ENCODE results near the gene CCL8. TPM values are rescaled to one million over a fixed set of nuclear protein-coding genes. Genes with fewer than 3 reads are reported as not detected.
"Not testable (repeated sequence)": the region's sequence is repeated elsewhere in the genome, so short reads cannot be mapped to it uniquely, and the experiment has no call there.

Gene CCL8
- total RNA-seq, 1 donor from 2014 or later: not detected

- DNase-seq (ENCODE audit: missing footprints): no peak
- ATAC-seq: no peak
- intact Hi-C loops (cut with DNase I): loop anchor here (2.0 to 5.0 kb wide), 3 partner anchors 54 to 68 kb away; partner anchors contain the start of gene CCL1
These were observed 10.9 kb upstream of the CCL8 start for GRCh38 chr17:34308371-34308770.

GRCh38 chr17:34311291-34311690 lies 7.9 kb upstream of the CCL8 start:
- no peak for DNase-seq (ENCODE audit: missing footprints)
- intact Hi-C loops (cut with DNase I): no loop called here
- no peak for ATAC-seq

- intact Hi-C loops (cut with DNase I): no loop called here
- DNase-seq (ENCODE audit: missing footprints) (no peak), ATAC-seq (peak; percentile 82)
These were observed 7.2 kb upstream of the CCL8 start for GRCh38 chr17:34312080-34312479.

GRCh38 chr17:34313164-34313563 lies 6.1 kb upstream of the CCL8 start:
- DNase-seq (ENCODE audit: missing footprints) (no peak), ATAC-seq (peak; percentile 69)
- intact Hi-C loops (cut with DNase I): no loop called here

GRCh38 chr17:34314279-34314678 lies 5.0 kb upstream of the CCL8 start:
- ATAC-seq (peak; percentile 72), DNase-seq (ENCODE audit: missing footprints) (no peak)
- intact Hi-C loops (cut with DNase I): no loop called here

- intact Hi-C loops (cut with DNase I): no loop called here
- DNase-seq (ENCODE audit: missing footprints) (no peak), ATAC-seq (no peak)
These were observed 761 bp upstream of the CCL8 start for GRCh38 chr17:34318474-34318873.

GRCh38 chr17:34321964-34322363 lies 2.7 kb downstream of the CCL8 start:
- ATAC-seq (peak; percentile 66), DNase-seq (ENCODE audit: missing footprints) (no peak)
- intact Hi-C loops (cut with DNase I): no loop called here

GRCh38 chr17:34327580-34327979 lies 8.3 kb downstream of the CCL8 start:
- ATAC-seq: peak; percentile 52
- intact Hi-C loops (cut with DNase I); DNase-seq (ENCODE audit: missing footprints): not testable (repeated sequence)

- DNase-seq (ENCODE audit: missing footprints): no peak
- ATAC-seq: no peak
- intact Hi-C loops (cut with DNase I): no loop called here
These were observed 18.5 kb downstream of the CCL8 start for GRCh38 chr17:34337701-34338100.

GRCh38 chr17:34339138-34339770 lies 20.0 kb downstream of the CCL8 start:
- ATAC-seq: no peak
- intact Hi-C loops (cut with DNase I): no loop called here
- no peak for DNase-seq (ENCODE audit: missing footprints)

GRCh38 chr17:34341916-34342315 lies 22.7 kb downstream of the CCL8 start:
- no peak for ATAC-seq
- intact Hi-C loops (cut with DNase I): no loop called here
- no peak for DNase-seq (ENCODE audit: missing footprints)

GRCh38 chr17:34347063-34347462 lies 27.8 kb downstream of the CCL8 start:
- DNase-seq (ENCODE audit: missing footprints): no peak
- intact Hi-C loops (cut with DNase I): no loop called here
- no peak for ATAC-seq

- no peak for ATAC-seq
- intact Hi-C loops (cut with DNase I): no loop called here
- DNase-seq (ENCODE audit: missing footprints): no peak
These were observed 30.5 kb downstream of the CCL8 start for GRCh38 chr17:34349751-34350150.

- intact Hi-C loops (cut with DNase I): no loop called here
- no peak for DNase-seq (ENCODE audit: missing footprints)
- ATAC-seq: no peak
These were observed 31.9 kb downstream of the CCL8 start for GRCh38 chr17:34351096-34351495.

GRCh38 chr17:34352191-34352590 lies 33.0 kb downstream of the CCL8 start:
- no peak for DNase-seq (ENCODE audit: missing footprints)
- intact Hi-C loops (cut with DNase I): no loop called here
- no peak for ATAC-seq

GRCh38 chr17:34354637-34355036 lies 35.4 kb downstream of the CCL8 start:
- no peak for ATAC-seq
- intact Hi-C loops (cut with DNase I): no loop called here
- no peak for DNase-seq (ENCODE audit: missing footprints)

GRCh38 chr17:34356194-34356593 lies 37.0 kb downstream of the CCL8 start, which contains the start of gene CCL13:
TSS of gene CCL13 (plus strand) at chr17:34356480. CDS start at chr17:34356527, 47 bp downstream.
- intact Hi-C loops (cut with DNase I): no loop called here
- peak; percentile 45 for ATAC-seq

GRCh38 chr17:34357398-34357797 lies 38.2 kb downstream of the CCL8 start:
- intact Hi-C loops (cut with DNase I): no loop called here
- no peak for ATAC-seq

More at GRCh38 chr17:34356194-34356593, 37.0 kb downstream of the CCL8 start, which contains the start of gene CCL13:
- no peak for DNase-seq (ENCODE audit: missing footprints)

GRCh38 chr17:34358631-34359030 lies 39.4 kb downstream of the CCL8 start:
- ATAC-seq: no peak
- intact Hi-C loops (cut with DNase I): no loop called here
- DNase-seq (ENCODE audit: missing footprints): no peak

More at GRCh38 chr17:34357398-34357797, 38.2 kb downstream of the CCL8 start:
- no peak for DNase-seq (ENCODE audit: missing footprints)

- DNase-seq (ENCODE audit: missing footprints): no peak
- no peak for ATAC-seq
- intact Hi-C loops (cut with DNase I): loop anchor here (1.0 to 5.0 kb wide), 3 partner anchors 53 to 160 kb away; partner anchors contain the start of gene CCL2
These were observed 41.5 kb downstream of the CCL8 start for GRCh38 chr17:34360601-34361270.

Data from Right ventricle myocardium inferior (tissue), 1 donor.